Skin epidermis (tissue), 12 donors: ENCODE results near the gene TSPAN3.

Source experiments
- H3K27ac ChIP-seq, 21 experiments: fragments of 200-600 bp; sonication (generic) in 11 of 21; one replicate each; pipeline ENCODE4 v1.5.0; 2020; ENCODE audit warnings: mild to moderate bottlenecking in 3 of 21, inconsistent platforms in 2 of 21, moderate library complexity in 2 of 21
- H3K4me3 ChIP-seq, 7 experiments: fragments of 200-600 bp; sonication (generic) in 2 of 7; one replicate each; pipeline ENCODE4 v1.5.0; 2020; ENCODE audit warnings: inconsistent platforms in 2 of 7, mild to moderate bottlenecking in 2 of 7, moderate library complexity in 1 of 7

TSPAN3 gene

DNA sequence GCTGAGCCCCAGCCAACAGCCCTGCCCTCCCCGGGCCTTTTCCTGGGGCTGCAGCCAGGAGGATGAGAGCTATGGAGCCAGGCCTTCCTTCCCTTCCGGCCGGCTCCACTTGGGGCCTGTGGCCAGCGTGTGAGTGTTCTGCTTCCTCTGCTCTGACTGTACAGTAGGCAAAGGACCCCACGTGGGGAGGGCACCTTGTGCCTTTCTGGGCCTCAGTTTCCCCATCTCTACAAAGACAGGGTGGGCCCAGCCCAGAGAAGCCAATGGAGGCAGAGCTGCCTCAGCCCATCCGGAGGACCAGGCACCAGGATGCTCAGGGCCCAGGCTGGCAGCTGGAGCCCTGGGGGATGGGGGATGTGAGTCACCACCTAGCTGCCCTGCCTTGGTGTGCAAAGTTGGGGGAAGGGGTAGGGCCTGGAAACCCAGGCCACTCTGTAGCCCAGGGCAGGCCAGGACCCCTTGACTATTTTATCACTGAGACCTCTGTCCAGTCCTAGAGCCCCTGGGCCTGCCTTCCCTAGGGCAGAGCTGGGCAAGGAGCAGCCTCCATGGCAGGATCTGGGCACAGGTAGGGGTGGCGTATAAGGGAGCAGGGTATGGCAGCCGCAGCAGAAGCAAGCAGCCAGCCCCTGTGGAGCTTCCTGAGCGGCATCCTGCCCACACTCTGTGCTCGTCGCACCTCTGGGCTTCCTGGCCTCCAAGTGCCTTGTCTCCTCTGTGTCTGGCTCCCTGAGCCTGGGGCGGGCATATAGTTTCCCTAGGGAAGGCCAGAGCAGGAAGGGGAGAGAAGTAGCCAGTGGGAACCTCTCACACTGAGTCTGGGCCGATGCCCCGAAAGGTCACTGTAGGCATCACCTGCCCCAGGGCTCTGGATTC, 74.1 kb downstream of the TSPAN3 start:
- Histone ChIP-seq H3K4me3 (peak overlapping the region; percentile 23 to 42 (median 32)), H3K27ac (peak overlapping the region in 20 of 21 experiments; percentile 31 to 96 (median 82))

- peak overlapping the region in 20 of 21 experiments; percentile 31 to 96 (median 82) for H3K27ac ChIP-seq
- H3K4me3 ChIP-seq: peak overlapping the region; percentile 23 to 42 (median 32)
Measured at GRCh38 chr15:76996076-76996525, 74.8 kb downstream of the TSPAN3 start.

GRCh38 chr15:76994971-76995945, 75.7 kb downstream of the TSPAN3 start, which contains the start of gene PSTPIP1:
Gene PSTPIP1 (plus strand): TSS chr15:76995126. CDS start chr15:76995574, 448 bp downstream.
- Histone ChIP-seq H3K27ac (peak within 1 kb of the TSS; percentile 7 to 96 (median 81)), H3K4me3 (peak within 1 kb of the TSS; percentile 23 to 42 (median 32))

DNA sequence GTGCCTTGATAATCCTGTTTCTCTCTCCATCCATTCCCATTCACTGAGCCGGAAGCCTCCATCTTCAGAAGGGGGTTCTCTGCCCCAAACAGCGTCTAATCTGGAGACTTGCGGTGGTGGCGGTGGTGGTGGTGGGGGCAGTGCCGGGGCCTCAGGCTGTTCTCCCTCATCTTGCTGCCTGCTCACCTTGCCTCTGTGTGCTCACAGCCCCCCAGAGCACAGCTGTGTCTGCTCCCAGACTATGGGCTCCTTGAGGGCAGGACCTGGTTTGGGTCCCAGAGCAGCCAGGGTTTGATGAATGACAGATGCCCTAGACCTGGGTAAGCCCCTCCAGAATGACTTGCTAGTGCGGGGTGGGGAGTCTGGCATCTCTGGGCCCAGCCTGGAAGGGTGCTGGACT, 76.4 kb downstream of the TSPAN3 start:
- Histone ChIP-seq H3K4me3 (peak overlapping the region in 3 of 7 experiments; percentile 23 to 42 (median 32)), H3K27ac (peak overlapping the region in 19 of 21 experiments; percentile 7 to 96 (median 82))

GRCh38 chr15:76994001-76994400, 76.9 kb downstream of the TSPAN3 start:
- Histone ChIP-seq H3K27ac (peak overlapping the region in 17 of 21 experiments; percentile 7 to 96 (median 84)), H3K4me3 (no peak overlapping the region)

GRCh38 chr15:76993114-76993725, 77.7 kb downstream of the TSPAN3 start:
- Histone ChIP-seq H3K4me3 (no peak overlapping the region), H3K27ac (peak overlapping the region in 14 of 21 experiments; percentile 0 to 96 (median 87))

DNA sequence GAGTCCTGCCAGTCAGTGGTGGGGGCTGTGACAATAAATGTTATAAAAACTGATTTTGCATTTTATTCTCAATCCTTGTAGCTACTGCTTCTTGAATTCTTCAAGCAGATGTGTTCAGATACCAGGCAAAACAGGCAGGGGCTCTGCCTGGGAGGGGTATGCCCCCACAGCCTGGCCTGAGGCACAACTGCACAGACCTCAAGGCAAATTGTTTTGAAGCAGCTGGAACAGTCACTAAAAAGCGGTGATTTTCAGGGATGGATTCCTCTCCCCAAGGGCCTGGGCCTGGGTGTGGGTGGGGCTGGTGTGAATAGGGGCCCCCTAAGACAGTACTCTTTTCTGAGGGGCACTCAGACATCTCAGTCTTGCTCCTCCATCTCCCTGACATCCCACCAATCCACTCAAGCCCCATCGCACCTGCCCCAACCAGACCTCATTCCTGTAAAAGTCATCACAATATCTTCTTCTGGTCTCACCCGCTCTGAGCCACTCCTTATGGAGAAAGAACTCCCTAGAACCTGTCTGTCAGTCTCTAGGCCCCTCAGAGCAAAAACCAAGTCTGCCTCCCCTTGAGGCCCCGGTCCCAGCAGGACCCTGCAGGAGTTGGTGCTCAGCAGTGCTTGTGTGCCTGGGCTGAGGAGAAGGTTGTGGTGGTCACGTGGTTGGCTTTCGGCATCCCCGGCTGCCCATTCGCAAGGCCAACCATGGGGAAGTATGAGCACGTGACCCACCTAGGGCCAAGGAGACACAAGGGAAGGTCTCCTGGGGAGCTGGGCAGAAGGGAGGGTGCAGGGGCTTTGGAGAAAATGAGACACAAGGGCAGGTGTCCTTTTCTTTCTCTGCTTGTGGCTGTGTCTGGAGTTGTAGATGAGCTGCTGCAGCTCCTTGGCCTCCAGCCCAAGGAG, 78.9 kb downstream of the TSPAN3 start:
- Histone ChIP-seq H3K27ac (peak overlapping the region in 2 of 21 experiments; percentile 10 to 93), H3K4me3 (no peak overlapping the region)
